Tibial nerve (tissue), 4 donors: ENCODE measurements around the gene NPHP1.

Experiments
- CTCF ChIP-seq, 5 experiments: fragments of 200-600 bp in 3 of 5; fragments of 450-650 bp in 2 of 5; sonication (generic) in 3 of 5; IDR thresholded peaks; one replicate each; pipeline ENCODE4 v1.5.1; 2016 to 2019; ENCODE audit warnings: antibody characterized with exemption in 5 of 5, mild to moderate bottlenecking in 3 of 5, moderate library complexity in 2 of 5
- EP300 ChIP-seq, 2 donors: sonication (generic); formaldehyde crosslinking; IDR thresholded peaks; one replicate each; pipeline ENCODE4 v1.6.1; 2017; ENCODE audit warnings: antibody characterized with exemption in 2 of 2, mild to moderate bottlenecking in 1 of 2
- POLR2A ChIP-seq, 2 donors: fragments of 450-650 bp; IDR thresholded peaks; one replicate each; pipeline ENCODE4 v1.6.1; 2017; ENCODE audit warnings: antibody characterized with exemption in 2 of 2, mild to moderate bottlenecking in 2 of 2, moderate library complexity in 2 of 2

- no peak for TF ChIP-seq POLR2A (IDR thresholded peaks at IDR 0.05)
- TF ChIP-seq EP300 (IDR thresholded peaks at IDR 0.05), result no peak
- no peak for TF ChIP-seq CTCF (IDR thresholded peaks at IDR 0.05)
Measured at GRCh38 chr2:110097506-110098220, 107.2 kb downstream of the NPHP1 start.
